Upper lobe of left lung (tissue), 6 donors: Measurements from ENCODE around the gene ZBTB24. TPM values are rescaled to one million over a fixed set of nuclear protein-coding genes. Genes with fewer than 3 reads are reported as not detected.
A peak's percentile ranks its signal among the peaks of the same experiment; 100 is the strongest.
"Not testable (repeated sequence)": the region's sequence is repeated elsewhere in the genome, so short reads cannot be mapped to it uniquely, and the experiment has no call there.

ENCODE experiments used
- ATAC-seq, 2 donors: fragments of 200-7000 bp; cut with Tn5 transposase; one replicate each; pipeline ENCODE4 v1.9.1; 2022; ENCODE audit warnings: mild to moderate bottlenecking in 2 of 2, moderate library complexity in 2 of 2; ENCODE audit not compliant: low FRiP score in 2 of 2
- DNase-seq, 2 donors: peaks; one replicate each; pipeline ENCODE4 v3.0.0-alpha.2; 2019 to 2020
- H3K27ac ChIP-seq, 4 donors: fragments of 200-600 bp; sonication (generic); one replicate each; pipeline ENCODE4 v1.5.1; 2016 to 2019
- H3K27me3 ChIP-seq, 4 donors: fragments of 200-600 bp; sonication (generic); one replicate each; pipeline ENCODE4 v1.5.1; 2017 to 2019
- H3K36me3 ChIP-seq, 4 donors: fragments of 200-600 bp; sonication (generic); one replicate each; pipeline ENCODE4 v1.5.1; 2016 to 2019
- H3K4me1 ChIP-seq, 4 donors: fragments of 200-600 bp; sonication (generic); one replicate each; pipeline ENCODE4 v1.5.1; 2018 to 2019
- H3K4me3 ChIP-seq, 4 donors: fragments of 200-600 bp; sonication (generic); one replicate each; pipeline ENCODE4 v1.5.1; 2017 to 2019; ENCODE audit warnings: mild to moderate bottlenecking in 2 of 4, moderate library complexity in 1 of 4
- H3K9me3 ChIP-seq, 4 donors: fragments of 200-600 bp; sonication (generic); one replicate each; pipeline ENCODE4 v1.5.1; 2018 to 2019
- CTCF ChIP-seq, 6 experiments: fragments of 450-650 bp in 4 of 6; fragments of 200-600 bp in 2 of 6; sonication (generic) in 2 of 6; IDR thresholded peaks; one replicate each; pipeline ENCODE4 v1.5.1; 2016 to 2019; ENCODE audit warnings: antibody characterized with exemption in 6 of 6
- EP300 ChIP-seq, 4 donors: sonication (generic); formaldehyde crosslinking; IDR thresholded peaks; one replicate each; pipeline ENCODE4 v1.5.1; 2017; ENCODE audit warnings: antibody characterized with exemption in 4 of 4, control low read depth in 2 of 4
- POLR2A ChIP-seq, 4 donors: fragments of 450-650 bp; IDR thresholded peaks; one replicate each; pipeline ENCODE4 v1.5.1; 2016 to 2017; ENCODE audit warnings: antibody characterized with exemption in 4 of 4, mild to moderate bottlenecking in 2 of 4
- POLR2AphosphoS5 ChIP-seq, 2 donors: sonication (generic); formaldehyde crosslinking; IDR thresholded peaks; one replicate each; pipeline ENCODE4 v1.5.1; 2017; ENCODE audit warnings: antibody characterized with exemption in 2 of 2
- WGBS, 2 donors: methylation state at CpG; one replicate each; pipeline ENCODE4 v1.1.5; 2017 to 2018; 5-methylcytosine and 5-hydroxymethylcytosine counted together
- total RNA-seq, 6 donors: library from RNA; depleted of rRNA in 4 of 6; stranded (reverse); fragments of >200 nt in 4 of 6; gene quantifications; one replicate each; pipeline versions ENCODE4 v1.1.0 to v1.2.1, GENCODE V29; 2016 to 2021
- donor health status: DM: no; HTN: no; CAD: no; lungs with moderate emphysema.
- donor health status: DM: no; HTN: yes; CAD: no; lungs with severe emphysema.

Gene ZBTB24
- total RNA-seq, 6 donors from 2014 or later: 5.1 to 14.9 (median 9.7) TPM

- Histone ChIP-seq H3K4me3 (no peak overlapping the region), H3K27ac (peak overlapping the region in 3 of 4 donors; percentile 37 to 74 (median 72)), H3K36me3 (peaks cover 0 to 88% (median 36%) of the 10 kb centered on the region in 4 donors), H3K27me3 (no peaks in the 10 kb centered on the region), H3K9me3 (no peaks in the 10 kb centered on the region), H3K4me1 (peaks cover under 1 to 7% (median 4%) of the 10 kb centered on the region in 4 donors)
- TF ChIP-seq POLR2AphosphoS5 (IDR thresholded peaks at IDR 0.05): peak in 1 of 2 donors; percentile 25
- peak in 1 of 4 donors; percentile 60 for TF ChIP-seq EP300 (IDR thresholded peaks at IDR 0.05)
- TF ChIP-seq POLR2A (IDR thresholded peaks at IDR 0.05): no peak
- DNase-seq: peak; percentile 79 to 92
- 73 to 81% methylated on average over 7 of the region's 7 CpGs for WGBS, 2 donors
- ATAC-seq: peak; percentile 48 to 90
Measured at GRCh38 chr6:109465772-109466171, 17.2 kb downstream of the ZBTB24 start.

GRCh38 chr6:109461733-109462526 lies 21.1 kb downstream of the ZBTB24 start:
- 83 to 96% methylated on average over 1 of the region's 1 CpG for WGBS, 2 donors
- H3K4me1 ChIP-seq: peaks cover 7 to 22% (median 16%) of the 10 kb centered on the region in 4 donors

GRCh38 chr6:109461205-109461604 lies 21.8 kb downstream of the ZBTB24 start:
- Histone ChIP-seq H3K27ac (peak overlapping the region in 2 of 4 donors; percentile 37 to 50), H3K4me1 (peaks cover 9 to 26% (median 21%) of the 10 kb centered on the region in 4 donors), H3K36me3 (peaks cover 0 to 46% (median 11%) of the 10 kb centered on the region in 4 donors)
- H3K9me3 ChIP-seq, ATAC-seq, H3K27me3 ChIP-seq, H3K4me3 ChIP-seq, DNase-seq: not testable (repeated sequence)
- WGBS, 2 donors: 94 to 95% methylated on average over 1 of the region's 1 CpG

More at GRCh38 chr6:109461733-109462526, 21.1 kb downstream of the ZBTB24 start:
- TF ChIP-seq EP300 (IDR thresholded peaks at IDR 0.05): no peak
- TF ChIP-seq CTCF (IDR thresholded peaks at IDR 0.05): no peak
- TF ChIP-seq POLR2AphosphoS5 (IDR thresholded peaks at IDR 0.05): no peak
- TF ChIP-seq POLR2A (IDR thresholded peaks at IDR 0.05): no peak
- no peaks in the 10 kb centered on the region for H3K9me3 ChIP-seq
- no peak overlapping the region for H3K27ac ChIP-seq
- no peak overlapping the region for H3K4me3 ChIP-seq
- ATAC-seq (no peak), DNase-seq (no peak)
- H3K27me3 ChIP-seq: no peaks in the 10 kb centered on the region
- H3K36me3 ChIP-seq: peaks cover 0 to 53% (median 15%) of the 10 kb centered on the region in 4 donors

GRCh38 chr6:109460161-109460829 lies 22.7 kb downstream of the ZBTB24 start:
- DNase-seq (no peak), ATAC-seq (no peak)
- WGBS, 2 donors: 60 to 64% methylated on average over 3 of the region's 3 CpGs
- Histone ChIP-seq H3K27me3 (no peaks in the 10 kb centered on the region), H3K4me3 (no peak overlapping the region), H3K36me3 (peaks cover 0 to 37% (median 3%) of the 10 kb centered on the region in 4 donors), H3K4me1 (peaks cover 10 to 27% (median 25%) of the 10 kb centered on the region in 4 donors), H3K27ac (peak overlapping the region; percentile 1 to 53 (median 44)), H3K9me3 (no peaks in the 10 kb centered on the region)
- TF ChIP-seq EP300 (IDR thresholded peaks at IDR 0.05) (no peak), CTCF (IDR thresholded peaks at IDR 0.05) (no peak), POLR2A (IDR thresholded peaks at IDR 0.05) (no peak), POLR2AphosphoS5 (IDR thresholded peaks at IDR 0.05) (no peak)

GRCh38 chr6:109458774-109459531 lies 24.1 kb downstream of the ZBTB24 start:
- peak overlapping the region; percentile 1 to 84 (median 8) for H3K27ac ChIP-seq

More at GRCh38 chr6:109458774-109459531, 24.1 kb downstream of the ZBTB24 start:
- Histone ChIP-seq H3K27me3 (no peaks in the 10 kb centered on the region), H3K4me3 (no peak overlapping the region), H3K36me3 (peaks cover 0 to 26% (median 0%) of the 10 kb centered on the region in 4 donors), H3K4me1 (peaks cover 22 to 39% (median 32%) of the 10 kb centered on the region in 4 donors), H3K9me3 (no peaks in the 10 kb centered on the region)
- ATAC-seq (no peak), DNase-seq (no peak)
- 65 to 79% methylated on average over 5 of the region's 5 CpGs for WGBS, 2 donors
- TF ChIP-seq POLR2AphosphoS5 (IDR thresholded peaks at IDR 0.05): peak in 1 of 2 donors; percentile 5
- TF ChIP-seq CTCF (IDR thresholded peaks at IDR 0.05): no peak
- TF ChIP-seq EP300 (IDR thresholded peaks at IDR 0.05): no peak
- no peak for TF ChIP-seq POLR2A (IDR thresholded peaks at IDR 0.05)
